NCI-H2081 treated with DMSO at 0.1 percent for 48 hours (cell line): Measurements from ENCODE around the gene CCDC188.

Experiments used
- DNase-seq: peaks from one replicate; lab custom pipeline; 2025; lab: John Stamatoyannopoulos, UW

The CCDC188 gene

DNA sequence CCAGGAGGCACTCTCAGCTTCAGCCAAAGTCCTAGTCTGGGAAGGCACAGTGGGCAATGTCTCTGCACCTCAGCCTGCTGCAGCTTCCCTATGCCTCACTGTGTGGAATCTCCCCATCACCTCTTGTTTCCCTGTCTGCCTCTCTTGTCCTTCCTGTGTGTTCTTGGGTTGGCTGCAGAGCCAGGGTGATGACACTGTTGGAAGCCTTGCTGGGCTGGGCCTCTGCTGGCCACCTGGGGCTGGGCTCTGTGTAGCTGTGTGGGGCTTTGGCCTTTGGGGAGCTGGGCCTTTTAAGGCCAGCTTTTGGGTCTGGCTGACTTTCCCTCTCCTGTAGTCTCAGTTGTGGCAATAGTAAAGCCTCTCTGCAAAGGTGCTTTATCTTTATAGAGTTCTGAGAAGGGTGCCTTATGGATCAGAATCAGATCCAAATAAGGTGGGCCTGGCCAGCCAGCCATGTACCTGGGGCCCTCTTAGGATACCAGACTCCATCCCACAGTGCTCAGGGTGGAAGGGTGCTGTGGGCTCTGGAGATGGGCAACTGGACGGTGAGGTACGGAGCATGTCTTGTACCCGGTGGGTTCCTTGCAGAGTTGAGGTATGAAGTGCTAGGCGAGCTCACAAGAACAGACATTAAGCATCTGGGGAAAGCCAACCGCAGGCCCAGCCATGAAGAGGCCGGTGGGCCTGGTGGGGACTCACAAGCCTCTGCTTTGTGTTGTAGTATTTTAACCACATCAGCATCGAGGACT is 45.2 kb downstream of the CCDC188 start:
- DNase-seq = no peak

DNA sequence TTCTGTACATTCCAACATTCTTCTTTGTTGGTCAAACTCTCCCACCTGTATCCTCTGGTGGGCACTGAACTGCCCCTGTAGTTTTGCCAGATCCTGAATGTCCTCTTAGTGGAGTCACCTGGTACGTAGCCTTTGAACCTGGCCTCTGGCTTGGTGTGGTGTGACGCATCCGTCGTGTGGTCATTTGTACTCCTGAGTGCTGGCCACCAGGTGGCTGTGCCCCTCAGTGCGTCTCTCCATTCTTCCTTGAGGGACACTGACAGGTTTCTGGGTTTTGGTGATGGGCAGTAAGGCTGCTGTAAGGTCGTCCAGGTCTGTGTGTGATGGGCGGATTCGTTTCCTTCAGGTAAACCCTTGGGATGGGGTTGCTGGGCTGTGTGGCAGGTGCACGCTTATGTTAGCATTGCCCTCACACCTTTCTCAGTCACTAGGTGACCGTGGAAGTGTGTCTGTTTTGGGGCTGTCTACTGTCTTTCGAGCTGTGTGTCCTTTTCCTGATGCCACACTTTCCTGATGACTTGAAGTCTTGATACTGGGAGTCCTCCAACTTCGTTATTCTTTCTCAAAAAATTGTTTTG is 48.6 kb downstream of the CCDC188 start:
- DNase-seq = no peak

DNA sequence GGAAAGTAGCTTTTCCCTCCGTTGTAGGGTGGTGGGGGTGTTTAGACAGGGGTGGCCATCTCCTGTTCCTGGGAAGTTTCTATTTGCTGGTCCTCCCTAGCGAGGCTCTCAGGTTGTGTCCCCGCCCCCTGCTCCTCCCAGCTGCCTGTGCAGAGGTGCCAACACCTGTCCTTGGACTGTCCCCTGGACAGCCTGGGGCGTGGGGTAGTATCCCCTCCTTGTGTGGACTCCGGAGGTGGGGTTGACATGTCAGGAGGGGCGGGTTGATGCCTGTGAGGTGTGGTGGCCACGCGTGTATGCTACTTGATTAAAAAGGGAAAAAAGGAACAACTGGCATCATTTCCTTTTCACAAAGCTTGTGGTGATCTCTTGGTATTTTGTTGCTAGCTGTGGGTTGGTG is 49.2 kb downstream of the CCDC188 start:
- DNase-seq = no peak

DNA sequence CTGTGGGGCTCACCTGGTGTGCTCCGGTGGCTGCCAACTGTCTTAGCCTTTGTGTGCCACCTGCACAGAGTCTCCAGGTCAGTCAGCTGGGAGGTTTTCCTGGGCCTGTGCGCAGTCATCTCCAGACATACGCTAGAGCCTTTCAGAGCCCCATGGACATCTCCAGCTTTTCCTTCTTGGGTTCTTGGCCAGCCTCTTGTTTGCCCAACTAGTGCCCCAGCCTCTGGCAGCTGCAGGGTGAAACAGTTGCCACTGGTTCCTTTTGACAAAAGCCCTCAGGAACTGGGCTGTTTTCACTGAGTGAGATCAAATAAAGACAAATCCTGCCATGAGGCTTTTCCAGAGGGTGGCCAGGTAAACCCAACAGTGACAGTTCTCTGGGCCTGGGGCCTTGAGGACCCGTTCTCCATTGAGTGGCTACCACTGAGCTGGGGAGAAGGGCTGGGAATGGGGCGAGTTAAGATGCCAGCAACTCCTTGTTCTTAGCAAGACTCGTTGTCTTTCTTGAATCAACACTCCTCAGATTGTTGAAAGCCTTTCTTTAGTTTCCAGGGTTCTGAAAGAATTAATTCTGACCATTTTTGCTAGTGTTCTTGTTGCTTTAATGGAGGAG is 51.6 kb downstream of the CCDC188 start:
- DNase-seq = no peak
